ENCODE results near the gene RNF43. TPM values are rescaled to one million over a fixed set of nuclear protein-coding genes. Genes with fewer than 3 reads are reported as not detected.

The RNF43 gene
- total RNA-seq, 1 experiment from 2014 or later, result 6.7 TPM

DNA sequence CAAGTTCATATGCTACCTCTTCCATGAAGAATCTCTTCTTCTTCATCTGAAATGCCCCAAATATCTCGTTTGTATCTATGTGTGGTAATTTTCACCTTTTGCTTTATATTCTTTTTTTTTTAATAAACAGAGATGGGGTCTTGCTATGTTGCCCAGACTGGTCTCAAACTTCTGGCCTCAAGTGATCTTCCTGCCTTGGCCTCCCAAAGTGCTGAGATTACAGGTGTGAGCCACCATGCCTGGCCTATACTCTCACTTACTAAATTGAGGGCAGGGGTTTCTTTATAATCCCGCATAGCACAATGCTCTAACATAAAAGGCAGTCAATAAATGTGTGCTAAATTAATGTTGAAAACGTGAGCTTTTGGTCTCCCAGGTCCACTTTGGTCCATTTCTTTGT lies 30.6 kb downstream of the RNF43 start:
- Mint-ChIP-seq H3K36me3 (ENCODE audit: insufficient read depth, unreplicated experiment) (peaks cover 1% of the 10 kb centered on the region), H3K4me3 (ENCODE audit: unreplicated experiment) (no peak overlapping the region), H3K27ac (ENCODE audit: low read depth, unreplicated experiment) (no peak overlapping the region), H3K9me3 (ENCODE audit: unreplicated experiment) (no peaks in the 10 kb centered on the region), H3K4me1 (ENCODE audit: insufficient read depth, unreplicated experiment) (peaks cover 25% of the 10 kb centered on the region), H3K27me3 (ENCODE audit: insufficient read depth, unreplicated experiment) (no peaks in the 10 kb centered on the region)
- BruUV-seq (replicated peaks), result no TSS peak
- TF ChIP-seq, protein P1, sequence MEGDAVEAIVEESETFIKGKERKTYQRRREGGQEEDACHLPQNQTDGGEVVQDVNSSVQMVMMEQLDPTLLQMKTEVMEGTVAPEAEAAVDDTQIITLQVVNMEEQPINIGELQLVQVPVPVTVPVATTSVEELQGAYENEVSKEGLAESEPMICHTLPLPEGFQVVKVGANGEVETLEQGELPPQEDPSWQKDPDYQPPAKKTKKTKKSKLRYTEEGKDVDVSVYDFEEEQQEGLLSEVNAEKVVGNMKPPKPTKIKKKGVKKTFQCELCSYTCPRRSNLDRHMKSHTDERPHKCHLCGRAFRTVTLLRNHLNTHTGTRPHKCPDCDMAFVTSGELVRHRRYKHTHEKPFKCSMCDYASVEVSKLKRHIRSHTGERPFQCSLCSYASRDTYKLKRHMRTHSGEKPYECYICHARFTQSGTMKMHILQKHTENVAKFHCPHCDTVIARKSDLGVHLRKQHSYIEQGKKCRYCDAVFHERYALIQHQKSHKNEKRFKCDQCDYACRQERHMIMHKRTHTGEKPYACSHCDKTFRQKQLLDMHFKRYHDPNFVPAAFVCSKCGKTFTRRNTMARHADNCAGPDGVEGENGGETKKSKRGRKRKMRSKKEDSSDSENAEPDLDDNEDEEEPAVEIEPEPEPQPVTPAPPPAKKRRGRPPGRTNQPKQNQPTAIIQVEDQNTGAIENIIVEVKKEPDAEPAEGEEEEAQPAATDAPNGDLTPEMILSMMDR (IDR thresholded peaks at IDR 0.05; ENCODE audit: unreplicated experiment), result no peak
- ChIA-PET CTCF (no interaction called here), POLR2A (interaction anchor here (0.7 to 1.5 kb wide), 3 partner anchors 24 to 35 kb away, joined by 3 to 5 read pairs (median 4); partner anchors contain the start of genes RNF43 and SUPT4H1)
- intact Hi-C loops (cut with micrococcal nuclease), result no loop called here
- no peak for DNase-seq (ENCODE audit: unreplicated experiment)

DNA sequence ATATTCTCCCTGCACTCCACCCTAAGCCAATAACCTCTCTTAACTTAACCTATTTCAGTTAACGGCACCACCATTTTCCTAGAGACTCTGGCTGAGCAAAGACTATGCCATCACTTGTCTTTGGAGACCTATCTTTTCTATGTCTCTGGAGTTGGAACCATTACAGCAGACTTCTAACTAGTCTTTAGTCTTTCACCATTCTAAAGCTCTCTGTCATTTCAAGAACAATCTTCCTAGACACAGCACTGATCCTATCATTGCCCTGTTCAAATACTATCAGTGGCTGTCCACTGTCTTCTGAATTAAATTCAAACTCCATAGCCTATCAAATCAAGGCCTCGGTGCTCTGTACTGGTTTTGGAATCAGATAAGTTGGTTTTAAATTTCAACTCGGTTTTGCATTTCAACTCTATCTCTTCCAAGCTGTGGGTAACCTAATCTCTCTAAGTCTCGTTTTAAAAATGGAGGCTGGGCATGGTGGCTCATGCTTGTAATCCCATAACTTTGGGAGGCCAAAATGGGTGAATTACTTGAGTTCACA lies 31.9 kb downstream of the RNF43 start:
- Mint-ChIP-seq H3K27ac (ENCODE audit: low read depth, unreplicated experiment) (no peak overlapping the region), H3K9me3 (ENCODE audit: unreplicated experiment) (no peaks in the 10 kb centered on the region), H3K4me1 (ENCODE audit: insufficient read depth, unreplicated experiment) (peaks cover 15% of the 10 kb centered on the region), H3K27me3 (ENCODE audit: insufficient read depth, unreplicated experiment) (no peaks in the 10 kb centered on the region), H3K36me3 (ENCODE audit: insufficient read depth, unreplicated experiment) (no peaks in the 10 kb centered on the region), H3K4me3 (ENCODE audit: unreplicated experiment) (no peak overlapping the region)
- TF ChIP-seq, protein P1 (IDR thresholded peaks at IDR 0.05; ENCODE audit: unreplicated experiment), result no peak
- BruUV-seq (replicated peaks), result no TSS peak
- POLR2A ChIA-PET, result no interaction called here
- CTCF ChIA-PET, result no interaction called here
- DNase-seq (ENCODE audit: unreplicated experiment), result no peak
- intact Hi-C loops (cut with micrococcal nuclease), result no loop called here

DNA sequence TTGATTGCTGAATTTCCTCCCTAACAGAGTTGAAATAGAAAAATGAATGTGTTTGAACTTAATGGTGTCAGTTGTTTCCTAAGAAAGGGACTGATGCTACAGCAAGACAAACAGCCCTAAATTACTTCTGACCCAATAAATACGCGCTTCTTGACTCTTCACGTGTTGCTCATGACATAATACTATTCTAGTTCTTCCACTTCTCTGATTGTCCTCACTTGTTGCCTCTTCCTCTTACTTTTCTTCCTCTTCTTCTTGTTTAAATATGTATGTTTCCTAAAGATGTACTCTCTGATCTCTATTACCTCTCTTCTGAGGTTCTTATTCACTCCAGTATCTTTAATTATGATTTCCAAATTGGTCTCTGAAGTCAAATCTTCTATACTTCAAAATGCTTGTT lies 32.4 kb downstream of the RNF43 start:
- Mint-ChIP-seq H3K27ac (ENCODE audit: low read depth, unreplicated experiment) (no peak overlapping the region), H3K27me3 (ENCODE audit: insufficient read depth, unreplicated experiment) (no peaks in the 10 kb centered on the region), H3K36me3 (ENCODE audit: insufficient read depth, unreplicated experiment) (no peaks in the 10 kb centered on the region), H3K9me3 (ENCODE audit: unreplicated experiment) (no peaks in the 10 kb centered on the region), H3K4me3 (ENCODE audit: unreplicated experiment) (no peak overlapping the region), H3K4me1 (ENCODE audit: insufficient read depth, unreplicated experiment) (peaks cover 15% of the 10 kb centered on the region)
- ChIA-PET POLR2A (no interaction called here), CTCF (interaction anchor here (1.0 kb wide), 1 partner anchor 14 kb away, joined by 3 read pairs; no protein-coding TSS in a partner anchor)
- TF ChIP-seq, protein P1 (IDR thresholded peaks at IDR 0.05; ENCODE audit: unreplicated experiment), result no peak
- no TSS peak for BruUV-seq (replicated peaks)
- DNase-seq (ENCODE audit: unreplicated experiment), result no peak
- intact Hi-C loops (cut with micrococcal nuclease), result no loop called here

DNA sequence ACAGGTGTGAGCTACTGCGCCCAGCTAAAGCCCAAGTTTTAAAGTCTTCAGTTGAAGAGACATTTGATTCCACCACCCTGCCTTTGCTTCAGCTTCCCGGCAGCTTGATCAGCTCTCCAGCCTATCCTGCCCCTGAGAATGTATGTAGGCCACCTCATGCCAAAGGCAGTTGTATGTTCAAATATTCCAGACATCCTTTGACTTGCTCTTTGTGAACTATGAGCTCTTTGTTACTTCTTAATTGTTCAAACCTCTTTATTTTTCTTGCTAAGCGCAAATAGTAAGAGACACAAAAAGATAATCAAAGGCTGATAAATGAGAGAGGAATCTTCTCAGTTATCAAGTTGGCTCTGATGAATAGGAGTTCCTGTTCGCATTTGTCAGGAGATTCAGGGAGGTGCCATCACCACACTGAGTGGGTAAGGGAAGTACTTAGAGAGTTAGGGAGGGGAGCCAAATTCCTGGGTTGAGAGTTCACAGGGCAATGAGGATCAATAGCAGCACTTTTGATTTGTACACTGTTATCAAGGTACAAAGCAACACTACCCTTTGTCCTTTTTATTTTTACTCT lies 33.4 kb downstream of the RNF43 start:
- BruUV-seq (replicated peaks), result no TSS peak
- Mint-ChIP-seq H3K9me3 (ENCODE audit: unreplicated experiment) (no peaks in the 10 kb centered on the region), H3K4me3 (ENCODE audit: unreplicated experiment) (no peak overlapping the region), H3K36me3 (ENCODE audit: insufficient read depth, unreplicated experiment) (no peaks in the 10 kb centered on the region), H3K27ac (ENCODE audit: low read depth, unreplicated experiment) (no peak overlapping the region), H3K4me1 (ENCODE audit: insufficient read depth, unreplicated experiment) (peaks cover 12% of the 10 kb centered on the region), H3K27me3 (ENCODE audit: insufficient read depth, unreplicated experiment) (no peaks in the 10 kb centered on the region)
- POLR2A ChIA-PET, result interaction anchor here (1.0 kb wide), 1 partner anchor 32 kb away, joined by 3 read pairs; the partner anchor contains the start of gene SUPT4H1
- DNase-seq (ENCODE audit: unreplicated experiment), result no peak
- CTCF ChIA-PET, result interaction anchor here (0.7 to 1.0 kb wide), 3 partner anchors 13 to 67 kb away, joined by 3 read pairs; no protein-coding TSS in a partner anchor
- intact Hi-C loops (cut with micrococcal nuclease), result no loop called here
- TF ChIP-seq, protein P1 (IDR thresholded peaks at IDR 0.05; ENCODE audit: unreplicated experiment), result no peak
